ENCODE data around the gene TRIM54. TPM values are rescaled to one million over a fixed set of nuclear protein-coding genes. Genes with fewer than 3 reads are reported as not detected.

TRIM54 gene
- polyA plus RNA-seq, 1 donor from 2014 or later = not detected

DNA sequence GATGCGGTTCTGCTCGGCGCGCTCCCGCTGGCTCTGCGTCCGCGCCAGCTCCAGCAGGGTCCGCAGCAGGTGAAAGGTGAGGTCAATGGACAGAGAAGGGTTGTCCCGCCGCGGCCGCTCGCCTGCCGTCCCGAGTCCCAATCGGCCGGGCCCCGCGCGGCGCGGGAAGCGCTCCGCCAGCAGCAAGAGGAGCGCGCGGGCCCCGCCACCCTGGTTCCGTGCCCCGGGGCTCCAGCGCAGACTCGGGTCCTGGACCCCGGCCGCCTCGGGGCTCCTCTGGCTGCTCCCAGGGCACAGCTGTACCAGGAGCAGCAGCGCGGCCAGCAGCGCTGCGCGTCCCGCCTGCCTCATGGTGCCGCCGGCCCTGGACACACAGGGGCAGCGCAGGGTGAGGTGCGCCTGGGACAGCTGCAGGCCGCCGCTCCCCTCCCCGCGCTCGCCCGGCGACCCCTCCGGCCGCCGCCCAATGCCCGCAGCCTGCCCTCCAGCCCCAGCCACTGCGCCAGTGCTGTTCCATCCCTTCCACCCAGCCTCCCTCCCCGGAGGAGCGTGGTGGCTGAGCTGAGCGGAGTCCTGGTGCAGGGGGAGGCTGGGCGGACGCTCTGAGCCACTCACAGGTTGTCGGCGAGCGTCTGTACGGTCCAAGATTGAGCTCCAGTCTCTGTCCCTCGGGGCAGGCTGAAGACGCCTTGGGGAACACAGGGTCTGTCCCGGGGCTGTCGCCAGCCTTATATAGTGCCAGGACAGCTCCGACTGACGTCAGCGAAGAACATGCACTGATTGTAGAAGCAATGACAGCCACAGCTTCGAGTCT, 25.5 kb downstream of the TRIM54 start:
- peaks cover 48% of the 10 kb centered on the region for H3K27me3 ChIP-seq (ENCODE audit: insufficient read depth, low read depth, low read length)
- no peaks in the 10 kb centered on the region for H3K36me3 ChIP-seq (ENCODE audit: insufficient read depth, low read length)
- H3K4me3 ChIP-seq (ENCODE audit: low read length) = peak overlapping the region; percentile 40
- no peak for TF ChIP-seq SMC3 (conservative IDR thresholded peaks at IDR 0.05; ENCODE audit: poor library complexity)
- TF ChIP-seq EP300 (conservative IDR thresholded peaks at IDR 0.05; ENCODE audit: poor library complexity, severe bottlenecking) = no peak
- TF ChIP-seq TAF1 (IDR thresholded peaks at IDR 0.05; ENCODE audit: low read depth) = no peak
- TF ChIP-seq, protein P1, sequence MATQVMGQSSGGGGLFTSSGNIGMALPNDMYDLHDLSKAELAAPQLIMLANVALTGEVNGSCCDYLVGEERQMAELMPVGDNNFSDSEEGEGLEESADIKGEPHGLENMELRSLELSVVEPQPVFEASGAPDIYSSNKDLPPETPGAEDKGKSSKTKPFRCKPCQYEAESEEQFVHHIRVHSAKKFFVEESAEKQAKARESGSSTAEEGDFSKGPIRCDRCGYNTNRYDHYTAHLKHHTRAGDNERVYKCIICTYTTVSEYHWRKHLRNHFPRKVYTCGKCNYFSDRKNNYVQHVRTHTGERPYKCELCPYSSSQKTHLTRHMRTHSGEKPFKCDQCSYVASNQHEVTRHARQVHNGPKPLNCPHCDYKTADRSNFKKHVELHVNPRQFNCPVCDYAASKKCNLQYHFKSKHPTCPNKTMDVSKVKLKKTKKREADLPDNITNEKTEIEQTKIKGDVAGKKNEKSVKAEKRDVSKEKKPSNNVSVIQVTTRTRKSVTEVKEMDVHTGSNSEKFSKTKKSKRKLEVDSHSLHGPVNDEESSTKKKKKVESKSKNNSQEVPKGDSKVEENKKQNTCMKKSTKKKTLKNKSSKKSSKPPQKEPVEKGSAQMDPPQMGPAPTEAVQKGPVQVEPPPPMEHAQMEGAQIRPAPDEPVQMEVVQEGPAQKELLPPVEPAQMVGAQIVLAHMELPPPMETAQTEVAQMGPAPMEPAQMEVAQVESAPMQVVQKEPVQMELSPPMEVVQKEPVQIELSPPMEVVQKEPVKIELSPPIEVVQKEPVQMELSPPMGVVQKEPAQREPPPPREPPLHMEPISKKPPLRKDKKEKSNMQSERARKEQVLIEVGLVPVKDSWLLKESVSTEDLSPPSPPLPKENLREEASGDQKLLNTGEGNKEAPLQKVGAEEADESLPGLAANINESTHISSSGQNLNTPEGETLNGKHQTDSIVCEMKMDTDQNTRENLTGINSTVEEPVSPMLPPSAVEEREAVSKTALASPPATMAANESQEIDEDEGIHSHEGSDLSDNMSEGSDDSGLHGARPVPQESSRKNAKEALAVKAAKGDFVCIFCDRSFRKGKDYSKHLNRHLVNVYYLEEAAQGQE (IDR thresholded peaks at IDR 0.05; ENCODE audit: borderline replicate concordance) = no peak
- TF ChIP-seq MXI1 (conservative IDR thresholded peaks at IDR 0.05; ENCODE audit: poor library complexity, severe bottlenecking) = no peak
- TF ChIP-seq POLR2AphosphoS5 (IDR thresholded peaks at IDR 0.05) = no peak
- no peak for TF ChIP-seq RAD21 (conservative IDR thresholded peaks at IDR 0.05)
- TF ChIP-seq, protein P2, sequence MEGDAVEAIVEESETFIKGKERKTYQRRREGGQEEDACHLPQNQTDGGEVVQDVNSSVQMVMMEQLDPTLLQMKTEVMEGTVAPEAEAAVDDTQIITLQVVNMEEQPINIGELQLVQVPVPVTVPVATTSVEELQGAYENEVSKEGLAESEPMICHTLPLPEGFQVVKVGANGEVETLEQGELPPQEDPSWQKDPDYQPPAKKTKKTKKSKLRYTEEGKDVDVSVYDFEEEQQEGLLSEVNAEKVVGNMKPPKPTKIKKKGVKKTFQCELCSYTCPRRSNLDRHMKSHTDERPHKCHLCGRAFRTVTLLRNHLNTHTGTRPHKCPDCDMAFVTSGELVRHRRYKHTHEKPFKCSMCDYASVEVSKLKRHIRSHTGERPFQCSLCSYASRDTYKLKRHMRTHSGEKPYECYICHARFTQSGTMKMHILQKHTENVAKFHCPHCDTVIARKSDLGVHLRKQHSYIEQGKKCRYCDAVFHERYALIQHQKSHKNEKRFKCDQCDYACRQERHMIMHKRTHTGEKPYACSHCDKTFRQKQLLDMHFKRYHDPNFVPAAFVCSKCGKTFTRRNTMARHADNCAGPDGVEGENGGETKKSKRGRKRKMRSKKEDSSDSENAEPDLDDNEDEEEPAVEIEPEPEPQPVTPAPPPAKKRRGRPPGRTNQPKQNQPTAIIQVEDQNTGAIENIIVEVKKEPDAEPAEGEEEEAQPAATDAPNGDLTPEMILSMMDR (IDR thresholded peaks at IDR 0.05; ENCODE audit: poor library complexity, severe bottlenecking) = no peak
- no peak for TF ChIP-seq EZH2 (IDR thresholded peaks at IDR 0.05; ENCODE audit: borderline replicate concordance, insufficient read depth, low read length, poor library complexity, severe bottlenecking)
- no peak overlapping the region for H3K27ac ChIP-seq (ENCODE audit: low read length)
- no peak overlapping the region for H3K4me2 ChIP-seq (ENCODE audit: low read length)
- H3K79me2 ChIP-seq (replicated peaks; ENCODE audit: insufficient read depth, low read length) = no peaks in the 10 kb centered on the region
- H3F3A ChIP-seq (ENCODE audit: insufficient read depth, low read length, poor library complexity, severe bottlenecking) = no peaks in the 10 kb centered on the region
- H3K9me2 ChIP-seq (ENCODE audit: insufficient read depth, low read length) = no peaks in the 10 kb centered on the region
- H3K9ac ChIP-seq (ENCODE audit: low read length) = no peak overlapping the region
- no peak overlapping the region for H2AFZ ChIP-seq (ENCODE audit: low read depth, low read length)
- H4K20me1 ChIP-seq (ENCODE audit: insufficient read depth) = no peaks in the 10 kb centered on the region
- H3K9me3 ChIP-seq (ENCODE audit: low read length) = no peaks in the 10 kb centered on the region

DNA sequence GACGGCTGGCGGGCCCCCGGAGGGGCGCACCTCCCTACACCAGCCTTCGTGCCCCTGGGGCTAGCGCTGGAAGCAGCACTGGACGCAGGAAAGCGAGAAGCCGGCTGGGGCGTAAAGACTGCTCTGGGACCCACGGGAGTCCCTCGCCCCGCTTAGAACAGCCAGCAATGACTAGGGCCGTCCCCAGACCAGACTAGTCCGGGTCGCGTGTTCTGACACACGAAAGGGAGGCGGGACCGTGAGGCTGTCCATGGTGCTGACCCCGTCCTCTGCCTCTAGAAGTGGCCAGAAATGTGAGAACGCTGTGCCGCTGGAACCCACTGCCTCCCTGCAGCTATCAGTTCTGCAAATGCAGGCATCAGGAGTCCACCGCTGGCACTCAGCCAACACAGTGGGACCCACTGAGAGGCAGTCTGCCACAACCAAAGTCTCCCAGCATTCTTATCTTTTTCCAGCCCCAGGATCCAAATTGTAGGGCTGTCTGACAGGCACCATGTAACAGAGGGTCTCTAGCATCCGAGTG, 26.2 kb downstream of the TRIM54 start, which contains the start of gene UCN:
TSS of gene UCN (minus strand) at position 87 of the 523 bp plus-strand sequence. CDS start 550 bp downstream, outside the sequence.
- H3K36me3 ChIP-seq (ENCODE audit: insufficient read depth, low read length) = no peaks in the 10 kb centered on the region
- H3K9me3 ChIP-seq (ENCODE audit: low read length) = no peaks in the 10 kb centered on the region
- no peaks in the 10 kb centered on the region for H3K79me2 ChIP-seq (replicated peaks; ENCODE audit: insufficient read depth, low read length)
- peaks cover 48% of the 10 kb centered on the region for H3K27me3 ChIP-seq (ENCODE audit: insufficient read depth, low read depth, low read length)
- no peak within 1 kb of the TSS for H3K9ac ChIP-seq (ENCODE audit: low read length)
- peak within 1 kb of the TSS; percentile 40 for H3K4me3 ChIP-seq (ENCODE audit: low read length)
- no peaks in the 10 kb centered on the region for H3F3A ChIP-seq (ENCODE audit: insufficient read depth, low read length, poor library complexity, severe bottlenecking)
- H3K4me2 ChIP-seq (ENCODE audit: low read length) = no peak within 1 kb of the TSS
- H3K27ac ChIP-seq (ENCODE audit: low read length) = no peak within 1 kb of the TSS
- H3K9me2 ChIP-seq (ENCODE audit: insufficient read depth, low read length) = no peaks in the 10 kb centered on the region
- no peak within 1 kb of the TSS for H2AFZ ChIP-seq (ENCODE audit: low read depth, low read length)
- no peak for TF ChIP-seq SMC3 (conservative IDR thresholded peaks at IDR 0.05; ENCODE audit: poor library complexity)
- TF ChIP-seq, protein P1 (IDR thresholded peaks at IDR 0.05; ENCODE audit: borderline replicate concordance) = peak; percentile 23
- no peak for TF ChIP-seq POLR2AphosphoS5 (IDR thresholded peaks at IDR 0.05)
- no peak for TF ChIP-seq EZH2 (IDR thresholded peaks at IDR 0.05; ENCODE audit: borderline replicate concordance, insufficient read depth, low read length, poor library complexity, severe bottlenecking)
- H4K20me1 ChIP-seq (ENCODE audit: insufficient read depth) = no peaks in the 10 kb centered on the region

Data from neural cell (in vitro differentiated cells).